ENCODE results near the gene XRRA1.

Gene XRRA1

GRCh38 chr11:74951226-74951625 is 2.3 kb upstream of the XRRA1 start:
- DNase-seq (ENCODE audit: low read depth), result no peak

GRCh38 chr11:74950374-74950969 is 1.6 kb upstream of the XRRA1 start:
- no peak for DNase-seq (ENCODE audit: low read depth)

GRCh38 chr11:74949753-74950137 is 854 bp upstream of the XRRA1 start:
- DNase-seq (ENCODE audit: low read depth), result no peak

- no peak for DNase-seq (ENCODE audit: low read depth)
Measured at GRCh38 chr11:74948546-74948897, 369 bp downstream of the XRRA1 start.

GRCh38 chr11:74942073-74942759 is 6.7 kb downstream of the XRRA1 start:
- no peak for DNase-seq (ENCODE audit: low read depth)

- DNase-seq (ENCODE audit: low read depth), result no peak
Measured at GRCh38 chr11:74941492-74941891, 7.4 kb downstream of the XRRA1 start.

GRCh38 chr11:74937696-74938475 is 11.0 kb downstream of the XRRA1 start:
- no peak for DNase-seq (ENCODE audit: low read depth)

GRCh38 chr11:74936976-74937375 is 11.9 kb downstream of the XRRA1 start:
- no peak for DNase-seq (ENCODE audit: low read depth)

GRCh38 chr11:74936087-74936486 is 12.8 kb downstream of the XRRA1 start:
- no peak for DNase-seq (ENCODE audit: low read depth)

GRCh38 chr11:74935285-74935684 is 13.6 kb downstream of the XRRA1 start:
- DNase-seq (ENCODE audit: low read depth), result no peak

- DNase-seq (ENCODE audit: low read depth), result no peak
Measured at GRCh38 chr11:74933765-74934164, 15.1 kb downstream of the XRRA1 start.

GRCh38 chr11:74932797-74933196 is 16.1 kb downstream of the XRRA1 start:
- DNase-seq (ENCODE audit: low read depth), result peak; percentile 88

- DNase-seq (ENCODE audit: low read depth), result no peak
Measured at GRCh38 chr11:74932169-74932568, 16.7 kb downstream of the XRRA1 start.

GRCh38 chr11:74929431-74930363 is 19.2 kb downstream of the XRRA1 start:
- DNase-seq (ENCODE audit: low read depth), result peak; percentile 76

GRCh38 chr11:74927496-74927895 is 21.4 kb downstream of the XRRA1 start:
- no peak for DNase-seq (ENCODE audit: low read depth)

- no peak for DNase-seq (ENCODE audit: low read depth)
Measured at GRCh38 chr11:74926304-74927030, 22.4 kb downstream of the XRRA1 start.

GRCh38 chr11:74925281-74925680 is 23.6 kb downstream of the XRRA1 start:
- DNase-seq (ENCODE audit: low read depth), result no peak

- DNase-seq (ENCODE audit: low read depth), result no peak
Measured at GRCh38 chr11:74923125-74923524, 25.8 kb downstream of the XRRA1 start.

- no peak for DNase-seq (ENCODE audit: low read depth)
Measured at GRCh38 chr11:74909812-74910211, 39.1 kb downstream of the XRRA1 start.

- no peak for DNase-seq (ENCODE audit: low read depth)
Measured at GRCh38 chr11:74909385-74909784, 39.5 kb downstream of the XRRA1 start.

GRCh38 chr11:74905326-74905725 is 43.6 kb downstream of the XRRA1 start:
- DNase-seq (ENCODE audit: low read depth), result no peak

GRCh38 chr11:74902342-74902741 is 46.5 kb downstream of the XRRA1 start:
- no peak for DNase-seq (ENCODE audit: low read depth)

All from HS-5 (cell line).